ENCODE measurements around the gene FN3K. TPM values are rescaled to one million over a fixed set of nuclear protein-coding genes. Genes with fewer than 3 reads are reported as not detected.

The FN3K gene
- total and polyA plus RNA-seq, 2 of the 13 experiments (the other 11 are each of a cell fraction or from before 2014, with no cell fraction given), result 3.5 to 12.2 TPM

DNA sequence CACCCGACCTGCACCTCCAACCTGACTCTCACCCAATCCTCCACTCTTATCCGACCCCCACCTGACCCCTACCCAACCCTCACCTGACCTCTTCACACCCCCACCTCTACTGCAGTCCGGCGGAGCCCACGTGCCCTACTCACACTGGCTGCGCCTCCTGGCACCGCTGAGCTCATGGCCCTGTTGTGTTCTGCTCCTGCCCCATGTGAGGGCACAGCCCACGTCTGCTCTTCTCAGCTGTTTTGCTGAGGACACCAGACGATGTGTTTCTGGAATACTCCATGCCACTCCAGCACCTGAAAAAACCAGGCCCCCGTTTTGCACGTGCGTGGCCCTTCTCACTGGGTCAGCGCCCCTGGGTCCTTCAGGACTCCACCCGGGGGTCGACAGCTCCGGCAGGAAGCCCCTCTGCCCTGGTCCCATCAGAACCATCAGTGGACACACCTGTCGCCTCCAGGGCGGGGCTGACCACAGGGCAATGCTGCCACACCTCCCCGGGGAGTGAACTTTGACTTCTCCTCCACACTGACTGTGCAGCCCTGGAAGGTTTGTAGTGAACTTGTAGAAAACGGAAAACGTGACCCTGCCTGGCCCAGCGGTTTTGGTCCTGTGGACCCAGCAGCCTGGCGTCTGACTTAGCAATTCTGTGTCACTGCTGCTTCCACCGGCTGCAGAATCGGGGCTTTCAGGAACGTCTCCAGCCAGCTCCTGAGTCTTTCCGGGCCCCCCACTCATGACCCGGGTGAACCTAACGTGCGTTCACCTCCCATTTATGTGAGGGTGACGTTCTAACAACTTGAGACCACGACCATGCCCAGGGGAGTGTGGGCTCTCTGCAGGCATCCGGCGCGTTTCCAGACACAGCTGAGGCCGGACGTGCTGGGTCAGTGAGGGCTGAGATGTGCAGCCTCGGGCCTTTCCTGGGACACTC is 31.2 kb upstream of the FN3K start (continued):
- TF ChIP-seq, protein P1, sequence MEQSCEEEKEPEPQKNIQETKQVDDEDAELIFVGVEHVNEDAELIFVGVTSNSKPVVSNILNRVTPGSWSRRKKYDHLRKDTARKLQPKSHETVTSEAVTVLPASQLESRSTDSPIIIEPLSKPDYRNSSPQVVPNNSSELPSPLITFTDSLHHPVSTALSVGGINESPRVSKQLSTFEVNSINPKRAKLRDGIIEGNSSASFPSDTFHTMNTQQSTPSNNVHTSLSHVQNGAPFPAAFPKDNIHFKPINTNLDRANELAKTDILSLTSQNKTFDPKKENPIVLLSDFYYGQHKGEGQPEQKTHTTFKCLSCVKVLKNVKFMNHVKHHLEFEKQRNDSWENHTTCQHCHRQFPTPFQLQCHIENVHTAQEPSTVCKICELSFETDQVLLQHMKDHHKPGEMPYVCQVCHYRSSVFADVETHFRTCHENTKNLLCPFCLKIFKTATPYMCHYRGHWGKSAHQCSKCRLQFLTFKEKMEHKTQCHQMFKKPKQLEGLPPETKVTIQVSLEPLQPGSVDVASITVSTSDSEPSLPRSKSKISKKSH (CRISPR knock-in tag; IDR thresholded peaks at IDR 0.05; ENCODE audit: borderline replicate concordance), result no peak; the same call in 1 of the 2 replicates
- TF ChIP-seq, protein P2, sequence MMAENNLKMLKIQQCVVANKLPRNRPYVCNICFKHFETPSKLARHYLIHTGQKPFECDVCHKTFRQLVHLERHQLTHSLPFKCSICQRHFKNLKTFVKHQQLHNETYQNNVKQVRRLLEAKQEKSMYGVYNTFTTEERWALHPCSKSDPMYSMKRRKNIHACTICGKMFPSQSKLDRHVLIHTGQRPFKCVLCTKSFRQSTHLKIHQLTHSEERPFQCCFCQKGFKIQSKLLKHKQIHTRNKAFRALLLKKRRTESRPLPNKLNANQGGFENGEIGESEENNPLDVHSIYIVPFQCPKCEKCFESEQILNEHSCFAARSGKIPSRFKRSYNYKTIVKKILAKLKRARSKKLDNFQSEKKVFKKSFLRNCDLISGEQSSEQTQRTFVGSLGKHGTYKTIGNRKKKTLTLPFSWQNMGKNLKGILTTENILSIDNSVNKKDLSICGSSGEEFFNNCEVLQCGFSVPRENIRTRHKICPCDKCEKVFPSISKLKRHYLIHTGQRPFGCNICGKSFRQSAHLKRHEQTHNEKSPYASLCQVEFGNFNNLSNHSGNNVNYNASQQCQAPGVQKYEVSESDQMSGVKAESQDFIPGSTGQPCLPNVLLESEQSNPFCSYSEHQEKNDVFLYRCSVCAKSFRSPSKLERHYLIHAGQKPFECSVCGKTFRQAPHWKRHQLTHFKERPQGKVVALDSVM (CRISPR knock-in tag; IDR thresholded peaks at IDR 0.05), result no peak
- TF ChIP-seq ZNF496 (CRISPR knock-in tag; IDR thresholded peaks at IDR 0.05; ENCODE audit: insufficient replicate concordance) (no peak), ATM (IDR thresholded peaks at IDR 0.05; ENCODE audit: borderline replicate concordance) (no peak), ZNF619 (CRISPR knock-in tag; IDR thresholded peaks at IDR 0.05) (peak; percentile 73; the same call in 1 of the 2 replicates), MXI1 (IDR thresholded peaks at IDR 0.05; ENCODE audit: borderline replicate concordance, low read depth, low read length) (peak; percentile 17; the same call in 1 of the 3 replicates), KLF13 (CRISPR knock-in tag; IDR thresholded peaks at IDR 0.05) (no peak), ZNF552 (CRISPR knock-in tag; IDR thresholded peaks at IDR 0.05; ENCODE audit: borderline replicate concordance) (no peak), KLF16 (CRISPR knock-in tag; IDR thresholded peaks at IDR 0.05) (no peak; a peak in 1 of 4 replicates), ZNF776 (CRISPR knock-in tag; IDR thresholded peaks at IDR 0.05) (no peak), ZNF839 (CRISPR knock-in tag; IDR thresholded peaks at IDR 0.05; ENCODE audit: borderline replicate concordance) (0 out of 2 replicates have a peak, but pooled peaks have one; percentile 15), SETDB1 (CRISPR knock-in tag; IDR thresholded peaks at IDR 0.05; ENCODE audit: borderline replicate concordance) (no peak)
- TF ChIP-seq, protein P3, sequence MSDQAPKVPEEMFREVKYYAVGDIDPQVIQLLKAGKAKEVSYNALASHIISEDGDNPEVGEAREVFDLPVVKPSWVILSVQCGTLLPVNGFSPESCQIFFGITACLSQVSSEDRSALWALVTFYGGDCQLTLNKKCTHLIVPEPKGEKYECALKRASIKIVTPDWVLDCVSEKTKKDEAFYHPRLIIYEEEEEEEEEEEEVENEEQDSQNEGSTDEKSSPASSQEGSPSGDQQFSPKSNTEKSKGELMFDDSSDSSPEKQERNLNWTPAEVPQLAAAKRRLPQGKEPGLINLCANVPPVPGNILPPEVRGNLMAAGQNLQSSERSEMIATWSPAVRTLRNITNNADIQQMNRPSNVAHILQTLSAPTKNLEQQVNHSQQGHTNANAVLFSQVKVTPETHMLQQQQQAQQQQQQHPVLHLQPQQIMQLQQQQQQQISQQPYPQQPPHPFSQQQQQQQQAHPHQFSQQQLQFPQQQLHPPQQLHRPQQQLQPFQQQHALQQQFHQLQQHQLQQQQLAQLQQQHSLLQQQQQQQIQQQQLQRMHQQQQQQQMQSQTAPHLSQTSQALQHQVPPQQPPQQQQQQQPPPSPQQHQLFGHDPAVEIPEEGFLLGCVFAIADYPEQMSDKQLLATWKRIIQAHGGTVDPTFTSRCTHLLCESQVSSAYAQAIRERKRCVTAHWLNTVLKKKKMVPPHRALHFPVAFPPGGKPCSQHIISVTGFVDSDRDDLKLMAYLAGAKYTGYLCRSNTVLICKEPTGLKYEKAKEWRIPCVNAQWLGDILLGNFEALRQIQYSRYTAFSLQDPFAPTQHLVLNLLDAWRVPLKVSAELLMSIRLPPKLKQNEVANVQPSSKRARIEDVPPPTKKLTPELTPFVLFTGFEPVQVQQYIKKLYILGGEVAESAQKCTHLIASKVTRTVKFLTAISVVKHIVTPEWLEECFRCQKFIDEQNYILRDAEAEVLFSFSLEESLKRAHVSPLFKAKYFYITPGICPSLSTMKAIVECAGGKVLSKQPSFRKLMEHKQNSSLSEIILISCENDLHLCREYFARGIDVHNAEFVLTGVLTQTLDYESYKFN (CRISPR knock-in tag; conservative IDR thresholded peaks at IDR 0.05), result peak; percentile 73
- TF ChIP-seq, protein P4, sequence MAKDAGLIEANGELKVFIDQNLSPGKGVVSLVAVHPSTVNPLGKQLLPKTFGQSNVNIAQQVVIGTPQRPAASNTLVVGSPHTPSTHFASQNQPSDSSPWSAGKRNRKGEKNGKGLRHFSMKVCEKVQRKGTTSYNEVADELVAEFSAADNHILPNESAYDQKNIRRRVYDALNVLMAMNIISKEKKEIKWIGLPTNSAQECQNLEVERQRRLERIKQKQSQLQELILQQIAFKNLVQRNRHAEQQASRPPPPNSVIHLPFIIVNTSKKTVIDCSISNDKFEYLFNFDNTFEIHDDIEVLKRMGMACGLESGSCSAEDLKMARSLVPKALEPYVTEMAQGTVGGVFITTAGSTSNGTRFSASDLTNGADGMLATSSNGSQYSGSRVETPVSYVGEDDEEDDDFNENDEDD (CRISPR knock-in tag; IDR thresholded peaks at IDR 0.05; ENCODE audit: borderline replicate concordance), result no peak
- TF ChIP-seq, protein P5, sequence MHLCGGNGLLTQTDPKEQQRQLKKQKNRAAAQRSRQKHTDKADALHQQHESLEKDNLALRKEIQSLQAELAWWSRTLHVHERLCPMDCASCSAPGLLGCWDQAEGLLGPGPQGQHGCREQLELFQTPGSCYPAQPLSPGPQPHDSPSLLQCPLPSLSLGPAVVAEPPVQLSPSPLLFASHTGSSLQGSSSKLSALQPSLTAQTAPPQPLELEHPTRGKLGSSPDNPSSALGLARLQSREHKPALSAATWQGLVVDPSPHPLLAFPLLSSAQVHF (CRISPR knock-in tag; IDR thresholded peaks at IDR 0.05), result no peak
- TF ChIP-seq, protein P6, sequence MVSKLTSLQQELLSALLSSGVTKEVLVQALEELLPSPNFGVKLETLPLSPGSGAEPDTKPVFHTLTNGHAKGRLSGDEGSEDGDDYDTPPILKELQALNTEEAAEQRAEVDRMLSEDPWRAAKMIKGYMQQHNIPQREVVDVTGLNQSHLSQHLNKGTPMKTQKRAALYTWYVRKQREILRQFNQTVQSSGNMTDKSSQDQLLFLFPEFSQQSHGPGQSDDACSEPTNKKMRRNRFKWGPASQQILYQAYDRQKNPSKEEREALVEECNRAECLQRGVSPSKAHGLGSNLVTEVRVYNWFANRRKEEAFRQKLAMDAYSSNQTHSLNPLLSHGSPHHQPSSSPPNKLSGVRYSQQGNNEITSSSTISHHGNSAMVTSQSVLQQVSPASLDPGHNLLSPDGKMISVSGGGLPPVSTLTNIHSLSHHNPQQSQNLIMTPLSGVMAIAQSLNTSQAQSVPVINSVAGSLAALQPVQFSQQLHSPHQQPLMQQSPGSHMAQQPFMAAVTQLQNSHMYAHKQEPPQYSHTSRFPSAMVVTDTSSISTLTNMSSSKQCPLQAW (CRISPR knock-in tag; IDR thresholded peaks at IDR 0.05), result no peak; the same call in 1 of the 2 replicates
